ENCODE data around the gene KLHL2.
"Not testable (repeated sequence)": the region's sequence is repeated elsewhere in the genome, so short reads cannot be mapped to it uniquely, and the experiment has no call there.

KLHL2 gene

DNA sequence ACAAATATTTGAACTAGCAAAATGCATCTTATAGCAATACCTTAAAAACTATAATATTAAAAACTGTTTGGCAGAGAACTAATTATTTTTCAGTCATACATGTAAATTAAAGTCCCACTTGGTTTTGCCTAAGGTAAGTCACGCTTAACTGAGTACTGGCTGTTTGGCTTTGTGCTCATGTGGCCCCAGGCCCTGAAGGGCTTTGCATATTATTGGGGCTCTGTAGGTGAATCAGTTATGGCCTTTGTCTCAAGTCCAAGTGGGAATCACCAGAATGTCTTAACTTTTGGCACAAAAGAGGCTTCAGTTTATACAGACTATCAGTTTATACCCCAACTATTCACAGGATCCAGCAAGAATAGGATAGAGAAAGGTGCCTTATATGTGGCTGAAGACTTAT lies 29.5 kb downstream of the KLHL2 start:
- not testable (repeated sequence) for DNase-seq

DNA sequence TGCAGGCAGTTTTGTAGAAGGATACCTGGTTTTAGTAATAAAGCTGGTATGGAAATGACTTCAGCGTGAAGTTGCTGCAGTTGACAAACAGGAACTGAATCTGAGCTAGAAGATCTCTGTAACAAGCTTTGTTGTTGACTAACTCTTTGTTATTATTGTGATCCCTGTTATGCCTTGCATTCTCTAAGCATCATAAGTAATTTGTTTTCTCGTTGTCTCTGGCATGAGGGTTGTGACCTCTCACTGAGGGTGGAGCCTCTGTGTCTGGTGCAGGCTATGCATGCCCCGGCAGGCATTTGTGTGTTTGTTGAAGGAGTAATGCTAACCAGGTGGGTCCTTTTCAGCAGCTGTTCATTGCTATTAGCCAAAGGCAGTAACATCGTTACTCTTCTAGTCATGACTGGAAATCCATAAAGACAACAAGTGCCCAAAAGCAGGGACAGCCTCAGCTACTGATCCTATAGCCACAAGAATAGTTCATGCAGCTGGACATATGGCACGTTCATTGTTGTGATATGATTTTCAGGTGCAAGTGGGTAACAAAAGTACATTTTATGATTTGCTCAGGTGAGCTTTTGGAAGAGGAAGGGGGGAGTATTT lies 30.8 kb downstream of the KLHL2 start:
- not testable (repeated sequence) for DNase-seq

DNA sequence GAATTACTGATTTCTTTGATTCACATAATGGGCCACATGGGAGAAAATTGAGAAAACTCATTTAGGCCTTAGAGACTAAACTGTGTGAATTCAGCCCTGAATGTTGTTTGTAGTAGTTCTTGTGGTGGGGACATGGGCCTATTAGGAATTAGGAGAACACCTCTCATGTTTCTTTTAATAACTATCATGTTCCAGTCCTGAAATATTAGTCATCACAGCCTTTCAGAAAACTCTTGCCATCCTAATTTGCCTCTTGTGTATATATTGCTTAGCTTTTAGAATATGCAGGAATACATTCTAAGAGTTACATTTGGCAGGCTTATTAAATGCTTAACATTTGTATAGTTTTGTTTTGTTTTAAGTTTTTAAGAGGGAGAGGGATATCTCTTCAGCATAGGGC lies 33.4 kb downstream of the KLHL2 start:
- not testable (repeated sequence) for DNase-seq

GRCh38 chr4:165244148-165244547 lies 36.8 kb downstream of the KLHL2 start:
- DNase-seq = not testable (repeated sequence)

- DNase-seq = not testable (repeated sequence)
Observed at GRCh38 chr4:165244587-165245186, 37.3 kb downstream of the KLHL2 start.

GRCh38 chr4:165248102-165248501 lies 40.7 kb downstream of the KLHL2 start:
- DNase-seq = no peak

- DNase-seq = not testable (repeated sequence)
Observed at GRCh38 chr4:165248904-165249303, 41.5 kb downstream of the KLHL2 start.

DNA sequence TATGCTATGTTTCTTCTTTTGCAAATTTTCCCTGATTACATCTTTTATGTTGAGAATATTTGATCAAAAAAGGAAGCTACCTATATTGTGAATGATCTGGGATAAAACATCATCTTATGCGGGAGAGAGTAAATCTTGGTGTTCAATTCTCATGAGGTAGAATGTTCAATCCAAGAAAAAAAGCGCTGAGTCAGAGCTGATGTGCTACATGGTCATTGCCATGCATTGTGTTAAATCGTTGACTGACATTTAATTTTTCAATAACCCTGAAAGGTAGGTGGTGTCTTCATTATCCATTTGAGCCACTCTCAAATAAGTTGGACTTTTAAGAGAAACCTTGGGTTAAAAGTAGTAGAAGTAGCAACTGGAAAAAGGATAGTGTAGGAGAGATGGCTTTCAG lies 47.4 kb downstream of the KLHL2 start:
- DNase-seq = not testable (repeated sequence)

DNA sequence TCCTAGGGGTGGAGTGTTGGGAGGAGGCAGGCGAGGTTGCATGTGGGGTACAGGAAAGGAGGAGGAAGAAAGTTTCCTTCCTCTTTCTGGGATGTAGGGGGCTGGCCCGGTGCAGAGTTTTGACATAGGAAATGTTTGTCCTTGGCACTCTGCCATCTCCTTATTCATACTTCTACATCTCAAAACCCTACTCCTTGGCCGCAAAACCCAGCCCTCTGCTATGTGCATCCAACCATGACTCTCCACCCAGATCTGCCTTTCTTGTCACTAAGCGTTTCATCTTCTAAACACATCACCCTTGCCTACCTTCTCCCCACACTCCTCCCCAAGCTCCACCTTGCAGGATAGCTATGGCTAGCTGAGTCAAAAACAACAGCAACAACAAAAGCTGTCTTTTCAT lies 48.1 kb downstream of the KLHL2 start:
- DNase-seq = peak; percentile 41

DNA sequence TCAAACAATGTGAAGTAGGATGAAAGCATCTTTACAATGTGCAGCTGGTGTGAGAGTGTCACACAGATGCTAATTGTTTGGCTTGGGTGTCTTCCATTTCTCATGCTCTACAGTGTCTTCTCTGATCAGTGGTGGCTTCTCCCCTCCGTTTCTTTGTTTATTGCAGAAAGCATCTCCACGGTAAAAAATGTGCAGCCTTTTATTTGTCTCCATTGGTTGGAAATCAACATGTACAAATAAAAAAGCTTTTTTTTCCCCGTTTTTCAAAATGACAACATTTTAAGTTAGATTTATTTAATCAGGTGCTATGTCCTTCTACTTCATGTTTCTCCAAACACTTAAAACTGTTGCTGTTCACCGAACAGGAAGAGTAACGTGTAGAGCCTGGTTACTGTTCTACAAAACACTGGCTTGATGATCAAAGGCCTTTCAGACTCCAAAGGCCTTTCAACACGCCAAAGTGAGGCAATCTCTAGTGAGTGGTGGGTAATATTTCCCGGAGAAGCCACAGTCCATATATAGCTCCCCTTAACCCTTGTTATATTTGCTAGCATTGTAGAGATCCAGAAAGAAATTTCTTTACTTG lies 48.8 kb downstream of the KLHL2 start:
- peak; percentile 19 for DNase-seq

DNA sequence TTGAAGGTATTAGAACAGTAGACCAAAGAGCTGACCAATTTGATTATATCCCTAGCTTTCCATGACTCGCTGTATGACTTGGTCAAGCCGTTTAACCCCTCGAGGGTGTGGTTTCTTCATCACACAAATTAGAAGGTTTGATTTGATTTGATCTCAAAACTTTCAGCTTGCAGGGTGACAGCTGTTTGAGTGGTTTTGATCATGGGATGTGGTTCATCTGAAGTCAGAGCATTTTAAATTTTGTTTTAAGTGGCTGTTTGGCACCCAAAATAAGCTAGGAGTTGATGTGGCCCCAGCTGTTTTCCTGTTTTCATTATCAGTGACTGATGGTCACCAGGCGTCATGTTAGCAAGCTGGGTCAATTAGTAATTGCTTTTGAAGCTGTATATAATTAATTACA lies 52.4 kb downstream of the KLHL2 start:
- DNase-seq = peak; percentile 22

DNA sequence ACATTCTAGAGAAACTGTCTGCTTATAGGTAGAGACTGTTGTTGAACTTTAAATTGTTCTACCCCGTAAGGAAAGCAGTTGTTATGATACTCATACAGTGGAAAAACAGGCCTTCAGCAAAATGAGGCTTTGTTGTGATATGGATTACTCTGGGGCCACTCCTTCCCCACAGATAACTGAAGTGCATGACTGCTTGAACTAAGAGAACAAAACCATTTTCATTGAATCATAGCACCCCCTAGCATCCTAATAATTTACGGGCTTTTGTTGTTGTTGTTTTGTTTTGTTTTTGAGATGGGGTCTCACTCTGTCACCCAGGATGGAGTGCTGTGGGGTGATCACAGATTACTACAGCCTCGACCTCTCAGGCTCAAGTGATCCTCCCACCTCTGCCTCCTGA lies 54.9 kb downstream of the KLHL2 start:
- DNase-seq = not testable (repeated sequence)

DNA sequence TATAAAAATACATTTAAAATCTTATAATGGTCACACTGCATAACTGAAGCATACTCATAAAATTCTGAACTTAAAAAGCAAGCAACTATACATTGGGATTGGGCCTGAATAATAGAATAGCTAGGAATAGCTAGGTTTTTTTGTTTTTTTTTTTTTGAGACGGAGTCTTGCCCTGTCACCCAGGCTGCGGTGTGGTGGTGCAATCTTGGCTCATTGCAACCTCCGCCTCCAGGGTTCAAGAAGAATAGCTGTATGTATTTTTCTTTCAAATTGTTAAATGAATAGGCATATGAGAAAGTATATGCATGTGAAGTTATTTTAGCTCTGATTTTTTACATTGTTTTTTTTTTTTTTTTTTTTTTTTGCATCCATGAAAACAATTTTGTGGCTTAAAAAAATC lies 56.1 kb downstream of the KLHL2 start:
- not testable (repeated sequence) for DNase-seq

DNA sequence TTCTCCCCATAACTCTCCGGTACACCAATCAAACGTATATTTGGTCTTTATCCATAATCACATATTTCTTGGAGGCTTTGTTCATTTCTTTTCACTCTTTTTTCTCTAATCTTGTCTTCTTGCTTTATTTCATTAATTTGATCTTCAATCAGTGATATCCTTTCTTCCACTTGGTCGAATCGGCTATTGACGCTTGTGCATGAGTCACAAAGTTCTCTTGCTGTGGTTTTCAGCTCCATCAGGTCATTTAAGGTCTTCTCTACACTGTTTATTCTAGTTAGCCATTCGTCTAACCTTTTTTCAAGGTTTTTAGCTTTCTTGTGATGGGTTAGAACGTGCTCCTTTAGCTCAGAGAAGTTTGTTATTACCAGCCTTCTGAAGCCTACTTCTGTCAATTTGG lies 62.6 kb downstream of the KLHL2 start:
- not testable (repeated sequence) for DNase-seq

- DNase-seq = not testable (repeated sequence)
Observed at GRCh38 chr4:165273443-165273842, 66.1 kb downstream of the KLHL2 start.

DNA sequence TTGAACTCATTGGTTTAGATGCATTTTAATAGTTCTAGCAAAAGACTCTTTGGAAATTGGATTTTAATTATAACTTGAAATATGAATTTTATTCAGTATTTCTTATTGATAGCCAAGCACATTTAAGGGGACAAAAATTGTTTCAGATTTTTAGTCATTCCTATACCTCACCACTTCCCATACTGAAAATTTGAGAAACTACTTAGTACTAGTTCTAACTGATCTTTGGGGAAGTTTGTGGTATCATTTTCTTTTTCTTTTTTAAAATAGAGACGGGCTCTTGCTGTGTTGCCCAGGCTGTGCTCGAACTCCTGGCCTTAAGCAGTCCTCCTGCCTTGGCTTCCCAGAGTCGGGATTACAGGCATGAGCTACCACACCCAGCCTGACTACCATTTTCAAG lies 68.0 kb downstream of the KLHL2 start:
- not testable (repeated sequence) for DNase-seq

DNA sequence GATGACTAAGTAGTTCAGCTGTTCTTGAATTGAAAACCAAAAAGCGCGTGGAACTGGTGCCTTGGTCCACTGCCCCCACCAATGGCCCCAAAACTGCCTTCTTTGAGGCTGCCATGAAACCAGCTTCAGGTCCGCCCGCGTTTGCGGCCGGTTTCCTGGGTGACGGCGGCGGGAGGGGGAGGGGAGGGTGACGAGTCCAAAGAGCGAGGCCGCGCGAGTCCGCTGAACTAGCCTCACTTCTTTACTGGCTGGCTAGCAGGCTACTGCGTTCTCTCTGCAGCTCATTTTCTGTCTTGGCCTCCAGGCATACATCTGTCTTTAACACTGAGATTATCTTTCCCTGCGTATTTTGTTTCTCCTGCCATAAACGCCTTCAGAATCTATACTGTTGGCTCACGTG lies 72.2 kb downstream of the KLHL2 start:
- not testable (repeated sequence) for DNase-seq

GRCh38 chr4:165284697-165285096 lies 77.3 kb downstream of the KLHL2 start:
- not testable (repeated sequence) for DNase-seq

- DNase-seq = not testable (repeated sequence)
Observed at GRCh38 chr4:165286619-165287340, 79.4 kb downstream of the KLHL2 start.

- DNase-seq = no peak
Observed at GRCh38 chr4:165288226-165288625, 80.9 kb downstream of the KLHL2 start.

DNA sequence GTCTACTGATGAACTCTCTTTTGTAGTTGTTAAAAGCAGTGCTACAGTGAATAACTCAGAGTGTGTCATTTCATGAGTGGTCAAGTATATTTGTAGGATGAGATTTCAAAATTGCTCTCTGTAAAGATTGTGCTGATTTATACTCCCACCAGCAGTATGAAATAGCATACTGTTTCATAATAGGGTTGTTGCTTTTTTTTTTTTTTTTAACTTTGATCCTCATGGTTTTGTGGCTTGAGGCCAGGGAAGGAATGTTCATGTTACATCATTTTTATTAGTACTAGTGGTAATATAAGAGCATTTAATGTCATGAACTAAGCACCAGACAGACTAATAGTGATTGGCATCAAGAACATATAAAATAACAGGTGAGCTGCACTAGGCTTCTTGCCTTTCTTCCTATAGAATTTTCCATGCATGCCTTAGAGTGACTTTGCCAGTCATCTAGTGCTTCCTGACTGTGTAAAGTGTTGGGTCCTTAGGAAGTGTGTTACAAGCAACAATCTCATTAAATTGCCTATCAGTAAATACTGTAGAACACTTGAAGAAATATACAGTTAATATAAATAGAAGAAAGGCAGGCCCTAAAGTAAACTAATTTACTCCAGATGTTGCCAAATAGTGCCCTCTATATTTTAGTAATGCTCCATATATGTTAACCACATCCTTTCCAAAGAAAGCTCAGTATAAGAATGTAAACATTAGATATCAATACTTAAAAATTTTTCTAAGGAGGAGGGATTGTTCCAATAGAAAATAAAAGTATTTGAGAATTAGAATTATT lies 81.5 kb downstream of the KLHL2 start:
- DNase-seq = no peak

DNA sequence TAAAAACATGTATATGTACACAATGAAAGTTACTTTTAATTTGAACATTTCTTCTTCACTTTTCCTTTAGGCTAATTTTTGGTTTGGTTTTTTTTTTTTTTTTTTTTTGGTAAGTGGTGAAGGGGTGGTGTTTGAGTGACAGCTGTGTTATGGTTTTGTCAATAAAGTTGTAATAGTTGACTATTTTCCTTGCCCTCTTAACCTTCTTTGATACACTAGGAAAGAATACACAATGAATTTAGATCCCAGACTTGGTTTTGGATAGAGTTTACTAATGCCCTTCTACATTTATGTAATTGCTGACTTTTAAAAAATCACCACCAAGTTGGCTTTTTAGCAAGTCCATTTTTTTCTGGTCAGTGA lies 82.0 kb downstream of the KLHL2 start:
- no peak for DNase-seq

- no peak for DNase-seq
Observed at GRCh38 chr4:165293061-165293460, 85.7 kb downstream of the KLHL2 start.

Data from CD4-positive, alpha-beta T cell treated with Interleukin-12 subunit alpha and Interleukin-12 subunit beta, for 1 hour (primary cell).